HAP-1 (cell line): ENCODE measurements around the gene CCDC152.
"Not testable (repeated sequence)": the region's sequence is repeated elsewhere in the genome, so short reads cannot be mapped to it uniquely, and the experiment has no call there.

Source experiments
- DNase-seq, 2 experiments: peaks; one replicate each; pipeline ENCODE4 v3.0.0-alpha.2; 2016 to 2020; ENCODE audit warnings: low spot score in 2 of 2
- H3K27me3 ChIP-seq: fragments of 250-450 bp; sonication (Bioruptor Pico); 2 replicates; pipeline ENCODE4 v1.5.1; 2020; ENCODE audit warnings: low read depth, mild to moderate bottlenecking, moderate library complexity
- H3K36me3 ChIP-seq: fragments of 250-450 bp; sonication (Bioruptor Pico); replicated peaks from 2 replicates; pipeline ENCODE4 v1.5.1; 2020; ENCODE audit warnings: mild to moderate bottlenecking
- H3K4me1 ChIP-seq: fragments of 250-450 bp; sonication (Bioruptor Pico); 2 replicates; pipeline ENCODE4 v1.5.1; 2020; ENCODE audit warnings: mild to moderate bottlenecking
- H3K4me3 ChIP-seq: fragments of 250-450 bp; sonication (Bioruptor Pico); 2 replicates; pipeline ENCODE4 v1.5.1; 2020; ENCODE audit warnings: mild to moderate bottlenecking, moderate library complexity
- H3K9me3 ChIP-seq: fragments of 250-450 bp; sonication (Bioruptor Pico); 2 replicates; pipeline ENCODE4 v1.5.1; 2020; ENCODE audit warnings: mild to moderate bottlenecking, moderate library complexity
- in situ Hi-C: fragments of 300-500 bp; cut with MboI; formaldehyde crosslinking; loops from 3 replicates; pipeline ENCODE4 v1.14.3; 2020; ENCODE audit warnings: low sequenced_read_pairs, inconsistent platforms, mixed read lengths

The CCDC152 gene

DNA sequence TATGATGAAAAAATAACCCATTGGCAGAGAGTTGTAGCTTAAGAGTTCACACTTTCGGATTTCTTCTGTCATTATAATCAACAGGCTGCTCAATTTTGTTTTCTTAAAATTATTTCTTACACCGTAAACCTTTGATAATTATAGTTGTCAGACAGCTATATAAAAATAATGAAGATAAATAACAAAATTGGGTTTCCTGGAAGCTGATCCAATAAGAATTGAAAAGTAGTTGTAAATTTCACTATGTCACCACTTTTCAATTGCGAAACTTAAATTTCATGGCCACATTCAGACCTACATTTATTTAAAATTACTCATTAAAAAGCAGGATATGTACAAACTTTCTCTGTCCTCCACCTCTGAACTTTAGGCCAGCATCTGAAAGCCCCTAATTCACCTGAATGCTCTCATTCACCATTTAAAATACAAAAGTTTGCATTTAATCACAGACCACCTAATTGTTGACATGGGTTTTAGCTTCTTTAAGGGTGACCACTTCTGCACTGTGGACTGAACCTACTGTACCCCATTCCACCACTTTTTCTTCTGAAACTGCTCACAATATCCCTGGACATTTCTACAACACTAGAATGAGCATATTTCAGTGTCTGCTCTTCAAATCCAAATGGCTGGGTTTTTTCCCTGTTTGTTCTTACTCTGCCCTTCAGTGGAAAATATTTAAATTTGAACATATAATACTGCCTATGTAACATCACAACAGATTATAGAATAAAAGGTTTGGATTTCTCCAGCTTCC is 54.4 kb downstream of the CCDC152 start:
- in situ Hi-C loops, result no loop called here
- Histone ChIP-seq H3K9me3 (no peaks in the 10 kb centered on the region), H3K4me1 (no peaks in the 10 kb centered on the region), H3K4me3 (no peak overlapping the region), H3K36me3 (no peaks in the 10 kb centered on the region), H3K27me3 (no peaks in the 10 kb centered on the region)
- no peak for DNase-seq

DNA sequence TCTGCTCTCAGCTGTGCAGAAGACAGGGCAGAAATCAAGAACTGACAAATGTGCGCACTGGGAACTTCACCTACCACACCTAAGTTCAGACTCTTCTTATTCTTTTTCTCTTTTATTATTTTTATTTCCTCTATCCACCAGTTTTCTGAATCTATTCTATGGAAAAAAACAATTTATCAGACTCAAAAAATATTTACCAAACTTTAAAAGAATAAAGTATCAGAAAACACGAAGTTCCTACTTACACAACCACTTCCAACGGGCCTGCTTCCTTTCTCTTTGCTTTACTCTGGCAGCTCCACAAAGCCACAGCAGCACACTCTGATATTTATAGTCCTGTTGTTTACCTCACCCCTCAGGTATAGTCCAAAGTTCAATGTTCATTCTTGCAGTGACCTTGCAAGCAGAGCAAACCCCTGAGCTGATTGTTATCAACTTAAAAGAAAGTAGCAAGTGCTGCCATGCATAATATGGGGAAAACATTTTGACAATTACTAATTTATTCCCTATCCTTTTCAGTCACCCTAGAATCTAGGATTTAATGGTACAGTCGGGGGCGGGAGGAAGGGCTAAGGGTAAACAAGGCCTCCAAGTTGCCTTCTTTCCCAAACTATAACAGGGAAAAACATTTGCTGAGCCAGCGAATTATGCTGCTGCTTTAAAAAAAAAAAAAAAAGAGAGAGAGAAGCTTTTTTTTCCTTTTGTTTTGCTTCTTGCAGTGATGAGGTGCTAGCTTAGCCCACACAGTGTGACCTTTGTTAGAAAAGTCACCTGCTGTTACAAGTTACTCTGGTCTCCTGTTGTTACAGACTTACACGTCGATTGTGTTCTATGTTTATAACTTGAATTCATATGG is 55.2 kb downstream of the CCDC152 start, which contains the start of gene SELENOP:
Gene SELENOP, minus strand, starts transcription at position 302 of the 856 bp plus-strand sequence. CDS start 3,539 bp downstream, outside the sequence.
- in situ Hi-C loops, result no loop called here
- Histone ChIP-seq H3K4me1 (no peaks in the 10 kb centered on the region), H3K9me3 (no peaks in the 10 kb centered on the region), H3K4me3 (no peak within 1 kb of the TSS), H3K36me3 (no peaks in the 10 kb centered on the region), H3K27me3 (no peaks in the 10 kb centered on the region)
- DNase-seq, result no peak

DNA sequence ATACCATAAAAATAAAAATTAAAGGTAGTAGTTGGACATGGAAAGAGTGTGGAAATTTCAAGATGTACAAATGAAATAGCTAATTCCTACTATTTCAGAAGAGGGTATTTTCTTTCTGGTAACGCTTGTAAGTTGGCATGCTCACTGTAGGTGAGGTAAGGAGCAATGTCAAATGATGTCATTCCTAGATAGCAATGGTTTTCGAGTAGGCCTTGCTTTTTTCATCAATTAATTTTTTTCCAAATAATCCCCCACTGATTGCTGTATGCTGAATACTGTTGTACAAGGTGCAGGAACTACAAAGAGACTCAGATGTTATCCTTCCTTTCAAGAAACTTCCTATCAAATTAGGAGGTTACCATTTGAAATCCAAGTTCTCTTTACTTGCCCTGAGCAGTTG is 56.0 kb downstream of the CCDC152 start:
- Histone ChIP-seq H3K27me3 (no peaks in the 10 kb centered on the region), H3K36me3 (no peaks in the 10 kb centered on the region), H3K4me3 (no peak overlapping the region), H3K9me3 (no peaks in the 10 kb centered on the region), H3K4me1 (no peaks in the 10 kb centered on the region)
- no peak for DNase-seq
- in situ Hi-C loops, result no loop called here

DNA sequence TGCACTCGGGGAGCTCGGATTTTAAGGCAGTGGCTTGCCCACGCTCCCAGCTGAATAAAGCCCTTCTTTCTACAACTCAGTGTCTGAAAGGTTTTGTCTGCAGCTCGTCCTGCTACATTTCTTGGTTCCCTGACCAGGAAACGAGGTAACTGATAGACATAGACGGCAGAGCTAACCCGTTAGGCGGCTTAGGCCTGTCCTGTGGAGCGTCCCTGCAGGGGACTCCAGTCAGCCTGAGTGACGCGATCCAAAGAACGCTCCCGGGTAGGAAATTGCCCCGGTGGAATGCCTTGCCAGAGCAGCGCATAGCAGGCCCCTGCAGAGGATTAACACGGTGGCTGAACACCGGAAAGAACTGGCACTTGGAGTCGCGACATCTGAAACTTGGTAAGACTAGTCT is 56.9 kb downstream of the CCDC152 start:
- H3K4me1 ChIP-seq, result no peaks in the 10 kb centered on the region
- no peak overlapping the region for H3K4me3 ChIP-seq
- in situ Hi-C loops, result no loop called here
- H3K36me3 ChIP-seq, result no peaks in the 10 kb centered on the region
- no peaks in the 10 kb centered on the region for H3K27me3 ChIP-seq
- no peaks in the 10 kb centered on the region for H3K9me3 ChIP-seq
- DNase-seq, result no peak

DNA sequence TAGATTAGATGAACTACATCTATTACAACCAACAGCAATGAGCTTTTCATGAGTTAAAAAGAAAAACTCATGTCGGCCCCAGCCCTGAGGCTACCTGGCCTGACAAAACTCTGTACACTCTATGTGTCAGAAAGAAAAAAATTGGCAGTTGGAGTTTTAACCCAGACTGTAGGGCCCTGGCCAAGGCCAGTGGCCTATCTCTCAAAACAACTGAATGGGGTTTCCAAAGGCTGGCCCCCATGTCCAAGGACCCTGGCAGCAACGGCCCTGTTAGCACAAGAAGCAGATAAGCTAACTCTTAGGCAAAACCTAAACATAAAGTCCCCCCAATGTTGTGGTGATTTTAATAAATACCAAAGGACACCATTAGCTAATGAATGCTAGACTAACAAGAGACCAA is 59.9 kb downstream of the CCDC152 start:
- DNase-seq, in situ Hi-C loops: not testable (repeated sequence)

DNA sequence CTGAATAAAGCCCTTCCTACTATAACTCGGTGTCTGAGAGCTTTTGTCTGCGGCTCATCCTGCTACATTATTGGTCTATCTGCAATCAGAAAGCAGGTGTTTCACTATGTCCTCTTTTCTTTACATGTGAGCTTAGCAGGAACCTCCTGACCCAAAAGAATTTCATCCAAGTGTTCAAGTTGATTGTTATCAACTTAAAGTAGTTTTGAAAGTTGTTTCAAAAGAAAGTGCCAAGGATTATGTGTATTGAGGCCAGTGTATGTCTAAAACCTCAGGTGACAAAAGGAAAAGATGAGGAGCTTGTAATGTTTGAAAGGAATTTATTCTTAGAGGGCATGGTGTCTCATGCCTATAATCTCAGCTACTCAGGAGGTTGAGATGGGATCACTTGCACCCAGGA is 63.1 kb downstream of the CCDC152 start:
- DNase-seq, result no peak
- in situ Hi-C loops, result no loop called here
- no peak overlapping the region for H3K4me3 ChIP-seq
- H3K9me3 ChIP-seq, result no peaks in the 10 kb centered on the region
- H3K36me3 ChIP-seq, result no peaks in the 10 kb centered on the region
- no peaks in the 10 kb centered on the region for H3K4me1 ChIP-seq
- no peaks in the 10 kb centered on the region for H3K27me3 ChIP-seq

More for the DNA sequence above, 59.9 kb downstream of the CCDC152 start:
- H3K4me3 ChIP-seq, H3K36me3 ChIP-seq, H3K9me3 ChIP-seq, H3K27me3 ChIP-seq, H3K4me1 ChIP-seq: not testable (repeated sequence)

DNA sequence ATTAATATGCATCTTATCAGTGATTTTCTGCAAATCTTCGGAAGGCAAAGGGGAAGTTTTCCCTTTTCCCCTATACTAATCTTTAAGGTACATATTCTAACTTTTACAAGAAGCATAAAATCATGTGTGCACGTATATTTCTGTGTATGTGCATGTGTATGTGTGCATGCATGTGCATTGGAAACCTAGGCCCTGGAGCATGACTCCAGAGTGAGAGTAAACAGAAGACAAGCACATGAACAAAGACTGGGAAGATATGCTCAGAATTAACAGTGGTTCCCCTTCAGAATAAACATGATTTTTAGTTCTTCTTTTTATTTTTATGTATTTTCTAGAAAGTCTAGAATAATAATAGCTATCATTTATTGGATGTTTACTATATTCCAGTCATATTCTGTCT is 65.9 kb downstream of the CCDC152 start:
- H3K4me1 ChIP-seq, result no peaks in the 10 kb centered on the region
- in situ Hi-C loops, result no loop called here
- no peaks in the 10 kb centered on the region for H3K27me3 ChIP-seq
- H3K9me3 ChIP-seq, result no peaks in the 10 kb centered on the region
- no peak for DNase-seq
- no peaks in the 10 kb centered on the region for H3K36me3 ChIP-seq
- H3K4me3 ChIP-seq, result no peak overlapping the region

DNA sequence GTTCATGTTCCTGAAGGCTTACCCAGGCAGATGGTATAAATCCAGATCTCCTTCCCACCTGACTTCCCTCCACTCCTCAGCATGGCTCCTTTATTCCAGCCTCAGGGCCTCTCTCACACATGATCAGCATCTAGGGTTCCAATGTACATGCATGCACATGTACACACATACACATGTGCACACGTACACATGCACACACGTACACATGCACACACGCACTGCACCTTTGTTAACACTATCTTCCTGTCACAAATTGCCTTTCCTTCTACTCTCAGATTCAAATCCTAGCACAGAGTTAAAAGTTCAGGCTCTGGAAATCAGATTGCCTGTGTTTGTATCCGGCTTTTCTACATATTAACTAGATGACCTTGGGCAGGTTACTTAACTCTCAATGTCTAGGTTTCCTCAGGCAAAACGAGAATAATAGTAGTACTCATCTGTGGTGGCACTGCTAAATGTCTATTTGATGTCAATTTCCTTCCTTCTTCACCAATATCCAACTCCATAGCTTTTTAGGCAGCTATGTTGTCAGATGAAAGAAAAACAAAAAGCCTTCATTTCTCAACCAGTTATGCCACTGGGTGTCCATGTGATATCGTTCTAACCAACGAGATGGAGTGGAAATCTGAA is 67.8 kb downstream of the CCDC152 start:
- H3K4me1 ChIP-seq, result no peaks in the 10 kb centered on the region
- H3K4me3 ChIP-seq, result no peak overlapping the region
- in situ Hi-C loops, result no loop called here

DNA sequence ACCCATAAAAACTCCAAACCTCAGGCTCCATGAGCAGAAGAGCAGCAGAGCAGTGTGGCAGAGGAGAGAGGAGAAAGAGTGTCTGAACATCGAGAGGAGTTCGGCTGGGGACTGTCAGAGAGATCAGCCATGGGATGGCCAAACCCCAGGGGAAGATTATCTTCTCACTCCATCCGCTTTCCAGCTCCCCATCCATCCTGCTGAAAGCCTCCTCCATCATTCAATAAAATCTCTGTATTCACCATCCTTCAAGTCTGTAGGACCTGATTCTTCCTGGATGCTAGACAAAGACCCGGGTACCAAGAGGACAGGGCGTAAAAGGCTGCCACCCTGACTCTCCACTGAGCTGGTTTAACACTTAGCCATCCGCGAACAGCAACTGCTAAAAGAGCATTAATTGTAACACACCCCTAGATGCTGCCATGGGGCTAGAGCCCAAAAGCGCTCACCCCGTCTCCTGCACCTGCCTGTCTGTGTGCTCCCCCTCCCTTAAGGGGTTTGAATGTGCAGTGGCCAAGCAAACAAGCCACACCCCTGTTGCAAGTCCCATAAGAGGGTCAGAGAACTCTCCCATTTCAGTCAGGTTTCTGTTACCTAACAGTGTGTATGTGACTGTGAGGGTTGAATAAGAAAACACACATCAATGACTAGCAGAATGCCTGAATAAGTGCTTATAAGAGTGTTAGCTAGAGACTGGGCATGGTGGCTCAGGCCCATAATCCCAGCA is 69.0 kb downstream of the CCDC152 start:
- H3K9me3 ChIP-seq, result no peaks in the 10 kb centered on the region
- no peaks in the 10 kb centered on the region for H3K4me1 ChIP-seq
- DNase-seq, result no peak
- H3K4me3 ChIP-seq, result no peak overlapping the region
- in situ Hi-C loops, result no loop called here
- 0 out of 2 replicates have a peak, but pooled peaks cover 4% of the 10 kb centered on the region for H3K27me3 ChIP-seq
- H3K36me3 ChIP-seq, result no peaks in the 10 kb centered on the region

More for the DNA sequence above, 67.8 kb downstream of the CCDC152 start:
- Histone ChIP-seq H3K27me3 (0 out of 2 replicates have a peak, but pooled peaks cover 4% of the 10 kb centered on the region), H3K36me3 (no peaks in the 10 kb centered on the region), H3K9me3 (no peaks in the 10 kb centered on the region)
- no peak for DNase-seq

DNA sequence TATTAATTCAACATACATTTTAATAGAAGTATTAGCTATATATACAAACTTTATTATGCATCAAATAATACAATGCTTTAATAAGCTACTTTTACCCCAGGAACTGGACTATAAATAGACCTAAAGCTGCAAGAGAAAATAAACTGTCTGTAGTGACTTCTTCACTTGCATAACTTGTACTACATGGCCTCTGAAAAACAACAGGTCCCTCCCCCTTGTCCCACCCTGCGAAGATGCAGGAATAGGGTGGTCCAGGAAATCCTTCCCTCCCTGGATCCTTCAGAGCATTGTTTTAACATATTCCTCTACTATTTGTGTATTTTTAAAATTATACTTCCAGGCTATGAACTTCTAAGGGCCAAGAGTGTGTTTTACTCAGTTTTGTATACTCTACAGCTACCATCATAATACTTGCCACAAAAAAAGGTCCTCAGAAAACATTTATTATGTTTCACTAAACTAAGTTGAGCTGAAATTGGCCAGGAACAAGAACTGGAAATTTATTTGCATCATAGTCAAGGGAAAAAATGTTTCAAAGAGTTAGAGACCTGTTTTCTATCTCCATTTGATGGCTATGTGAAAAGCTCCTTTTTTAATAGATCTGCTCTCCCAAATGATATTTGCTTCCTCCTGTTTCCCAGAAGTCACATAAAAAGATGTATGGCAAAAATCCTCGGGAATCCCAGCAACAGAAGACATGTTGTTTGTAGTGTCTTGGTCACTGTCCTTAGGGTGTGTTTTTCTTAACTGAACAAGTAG is 70.3 kb downstream of the CCDC152 start:
- 0 out of 2 replicates have a peak, but pooled peaks cover 4% of the 10 kb centered on the region for H3K27me3 ChIP-seq
- no peaks in the 10 kb centered on the region for H3K4me1 ChIP-seq
- H3K36me3 ChIP-seq, result no peaks in the 10 kb centered on the region
- in situ Hi-C loops, result no loop called here
- H3K9me3 ChIP-seq, result no peaks in the 10 kb centered on the region
- no peak for DNase-seq
- no peak overlapping the region for H3K4me3 ChIP-seq

DNA sequence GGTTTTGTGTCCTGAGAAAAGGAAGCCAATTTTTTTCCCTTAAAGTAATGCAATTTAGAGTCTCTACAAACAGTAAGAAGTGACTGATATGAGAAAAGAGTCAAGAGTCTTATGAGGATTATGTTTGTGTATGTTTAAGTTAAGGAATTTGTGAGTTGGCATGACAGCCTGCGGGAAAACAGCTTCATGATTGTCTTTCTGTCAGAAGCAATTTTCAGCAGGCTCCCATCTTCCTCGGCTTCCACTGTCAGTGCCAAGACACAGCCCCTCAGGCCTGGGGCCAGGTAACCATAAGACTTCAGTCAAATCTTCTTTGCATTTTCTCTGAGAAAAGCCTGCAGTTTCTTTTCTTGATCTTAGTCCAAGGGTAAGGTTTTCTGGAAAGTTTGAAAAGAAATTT is 72.1 kb downstream of the CCDC152 start:
- H3K9me3 ChIP-seq, result no peaks in the 10 kb centered on the region
- DNase-seq, result no peak
- H3K4me3 ChIP-seq, result no peak overlapping the region
- H3K27me3 ChIP-seq, result 0 out of 2 replicates have a peak, but pooled peaks cover 4% of the 10 kb centered on the region
- no peaks in the 10 kb centered on the region for H3K4me1 ChIP-seq
- in situ Hi-C loops, result no loop called here
- H3K36me3 ChIP-seq, result no peaks in the 10 kb centered on the region

DNA sequence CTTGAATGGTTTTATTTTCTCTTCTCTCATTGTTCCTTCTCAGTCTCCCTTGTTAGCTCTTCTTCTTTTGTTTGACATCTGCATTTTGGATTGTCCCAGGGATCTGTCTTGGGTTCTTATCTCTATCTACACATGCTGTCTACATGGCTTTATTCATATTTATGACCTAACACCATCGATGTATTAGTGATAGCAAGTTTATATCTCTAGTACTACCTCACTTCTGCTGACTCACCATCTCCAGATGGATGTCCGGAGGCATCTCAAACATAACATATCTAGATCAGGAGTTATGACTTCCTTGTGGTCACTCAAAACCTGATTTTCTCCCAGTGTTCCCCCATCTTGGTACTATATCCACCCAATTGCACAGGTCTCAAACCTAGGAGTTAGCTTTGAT is 74.3 kb downstream of the CCDC152 start:
- DNase-seq, result no peak
- Histone ChIP-seq H3K9me3 (no peaks in the 10 kb centered on the region), H3K27me3 (0 out of 2 replicates have a peak, but pooled peaks cover 4% of the 10 kb centered on the region), H3K4me3 (no peak overlapping the region), H3K36me3 (no peaks in the 10 kb centered on the region), H3K4me1 (no peaks in the 10 kb centered on the region)
- in situ Hi-C loops, result no loop called here

DNA sequence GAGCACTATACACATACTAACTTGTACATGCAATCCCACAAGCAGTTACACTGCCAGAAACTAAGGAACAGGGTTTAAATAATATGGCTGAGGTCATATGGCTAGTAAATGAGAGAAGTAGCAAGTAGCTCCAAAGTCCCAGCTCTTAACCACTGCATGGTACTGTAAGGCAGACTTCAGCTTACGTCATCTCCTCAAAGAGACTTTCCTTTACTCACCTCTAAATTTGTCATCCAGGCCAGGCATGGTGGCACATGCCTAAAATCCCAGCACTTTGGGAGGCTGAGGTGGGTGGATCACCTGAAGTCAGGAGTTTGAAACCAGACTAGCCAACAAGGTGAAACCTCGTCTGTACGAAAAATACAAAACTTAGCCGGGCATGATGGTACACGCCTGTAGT is 75.4 kb downstream of the CCDC152 start:
- Histone ChIP-seq H3K27me3 (0 out of 2 replicates have a peak, but pooled peaks cover 4% of the 10 kb centered on the region), H3K36me3 (no peaks in the 10 kb centered on the region), H3K4me3 (no peak overlapping the region), H3K4me1 (no peaks in the 10 kb centered on the region), H3K9me3 (no peaks in the 10 kb centered on the region)
- in situ Hi-C loops, result no loop called here
- DNase-seq, result no peak
